ENCODE data around the gene CRB2. TPM values are rescaled to one million over a fixed set of nuclear protein-coding genes. Genes with fewer than 3 reads are reported as not detected.

CRB2 gene
- total RNA-seq, 6 donors from 2014 or later, result 0.13 to 0.23 TPM; not detected in 4

DNA sequence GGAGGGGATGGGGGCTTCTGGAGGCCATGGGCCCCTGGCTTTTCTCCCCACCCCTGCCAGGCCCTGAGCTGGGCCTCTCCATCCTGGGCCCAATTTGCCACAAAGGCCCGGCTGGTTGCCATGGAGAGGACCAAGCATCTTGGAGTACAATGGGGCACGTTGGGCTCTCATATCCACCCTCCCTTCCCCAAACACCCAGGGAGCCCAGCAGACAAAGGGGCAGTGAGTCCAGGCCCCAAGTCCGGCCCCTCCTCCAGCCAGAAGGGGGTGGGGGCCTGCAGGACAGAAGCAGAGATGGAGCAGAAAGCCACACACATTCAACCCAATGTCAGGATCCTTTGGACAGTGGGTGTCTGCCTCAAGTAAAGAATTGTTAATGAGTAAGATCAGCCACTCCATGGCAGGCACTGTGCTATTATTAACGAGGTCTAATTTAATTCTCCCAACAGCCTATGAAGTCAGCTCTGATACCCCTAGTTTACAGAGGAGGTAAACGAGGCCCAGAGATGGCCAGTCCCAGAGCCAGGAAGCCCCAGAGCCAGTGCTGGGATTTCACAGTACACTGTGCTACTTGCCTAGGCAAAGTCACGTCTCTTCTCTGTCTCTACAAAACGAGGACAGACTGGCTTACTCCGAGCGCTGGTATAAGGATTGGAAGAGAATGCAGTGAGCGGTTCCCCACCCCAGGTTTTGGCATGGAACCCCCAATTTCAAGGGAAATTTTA lies 2.3 kb downstream of the CRB2 start:
- H3K27me3 ChIP-seq, result no peaks in the 10 kb centered on the region
- no peaks in the 10 kb centered on the region for H3K9me3 ChIP-seq
- WGBS, 2 donors, result 82 to 83% methylated on average over 7 to 10 of the region's 10 CpGs
- H3K4me1 ChIP-seq, result peaks cover 0 to 13% (median 6%) of the 10 kb centered on the region in 4 donors
- no peak for DNase-seq
- no peaks in the 10 kb centered on the region for H3K36me3 ChIP-seq
- no peak overlapping the region for H3K4me3 ChIP-seq
- no peak overlapping the region for H3K27ac ChIP-seq
- no peak for TF ChIP-seq EP300 (IDR thresholded peaks at IDR 0.05)
- no peak for TF ChIP-seq POLR2A (IDR thresholded peaks at IDR 0.05)
- no peak for TF ChIP-seq POLR2AphosphoS5 (IDR thresholded peaks at IDR 0.05)
- TF ChIP-seq, protein P1, sequence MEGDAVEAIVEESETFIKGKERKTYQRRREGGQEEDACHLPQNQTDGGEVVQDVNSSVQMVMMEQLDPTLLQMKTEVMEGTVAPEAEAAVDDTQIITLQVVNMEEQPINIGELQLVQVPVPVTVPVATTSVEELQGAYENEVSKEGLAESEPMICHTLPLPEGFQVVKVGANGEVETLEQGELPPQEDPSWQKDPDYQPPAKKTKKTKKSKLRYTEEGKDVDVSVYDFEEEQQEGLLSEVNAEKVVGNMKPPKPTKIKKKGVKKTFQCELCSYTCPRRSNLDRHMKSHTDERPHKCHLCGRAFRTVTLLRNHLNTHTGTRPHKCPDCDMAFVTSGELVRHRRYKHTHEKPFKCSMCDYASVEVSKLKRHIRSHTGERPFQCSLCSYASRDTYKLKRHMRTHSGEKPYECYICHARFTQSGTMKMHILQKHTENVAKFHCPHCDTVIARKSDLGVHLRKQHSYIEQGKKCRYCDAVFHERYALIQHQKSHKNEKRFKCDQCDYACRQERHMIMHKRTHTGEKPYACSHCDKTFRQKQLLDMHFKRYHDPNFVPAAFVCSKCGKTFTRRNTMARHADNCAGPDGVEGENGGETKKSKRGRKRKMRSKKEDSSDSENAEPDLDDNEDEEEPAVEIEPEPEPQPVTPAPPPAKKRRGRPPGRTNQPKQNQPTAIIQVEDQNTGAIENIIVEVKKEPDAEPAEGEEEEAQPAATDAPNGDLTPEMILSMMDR (IDR thresholded peaks at IDR 0.05), result no peak
- ATAC-seq (ENCODE audit: low FRiP score in 2 of 2), result no peak

DNA sequence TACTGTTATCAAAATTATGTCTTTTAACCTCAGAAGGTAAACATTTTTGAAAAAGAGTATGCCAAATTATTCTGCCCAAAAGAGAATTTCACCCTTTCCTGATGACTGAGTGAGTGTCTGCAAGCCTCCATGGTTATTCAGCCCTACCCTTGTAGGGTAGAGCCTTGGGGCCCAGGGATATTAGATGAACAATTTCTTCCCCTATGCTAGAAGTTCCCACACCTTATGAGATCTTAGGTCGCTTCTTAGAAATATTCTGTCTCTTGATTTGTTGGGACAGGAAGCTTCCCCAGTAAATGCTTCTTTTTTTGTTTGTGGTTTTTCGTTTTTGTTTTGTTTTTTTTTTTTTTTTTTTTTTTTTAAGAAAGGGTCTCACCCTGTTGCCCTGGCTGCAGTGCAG lies 3.1 kb downstream of the CRB2 start:
- ATAC-seq (ENCODE audit: low FRiP score in 2 of 2), result no peak
- H3K36me3 ChIP-seq, result no peaks in the 10 kb centered on the region
- TF ChIP-seq POLR2A (IDR thresholded peaks at IDR 0.05) (no peak), POLR2AphosphoS5 (IDR thresholded peaks at IDR 0.05) (no peak), EP300 (IDR thresholded peaks at IDR 0.05) (no peak)
- TF ChIP-seq, protein P1 (IDR thresholded peaks at IDR 0.05), result no peak

DNA sequence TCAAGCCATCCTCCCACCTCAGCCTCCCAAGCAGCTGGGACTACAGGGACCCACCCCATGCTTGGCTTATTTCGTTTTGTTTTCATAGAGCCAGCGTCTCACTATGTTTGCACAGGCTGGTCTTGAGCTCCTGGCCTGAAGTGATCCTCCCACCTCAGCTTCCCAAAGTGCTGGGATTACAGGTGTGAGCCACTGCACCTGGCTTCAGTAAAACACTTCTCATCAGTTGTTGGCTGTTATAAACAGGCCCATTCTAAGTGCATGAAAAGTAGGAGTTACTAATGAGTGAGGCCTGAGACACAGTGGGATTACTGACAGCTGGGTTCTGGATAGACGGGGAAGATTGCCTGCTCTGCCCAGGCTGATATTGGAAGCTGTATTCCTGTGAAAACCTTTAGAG lies 3.5 kb downstream of the CRB2 start:
- ATAC-seq (ENCODE audit: low FRiP score in 2 of 2), result no peak
- no peak for DNase-seq
- H3K4me1 ChIP-seq, result peaks cover 0 to 6% (median 2%) of the 10 kb centered on the region in 4 donors
- H3K4me3 ChIP-seq, result no peak overlapping the region
- no peak overlapping the region for H3K27ac ChIP-seq
- H3K36me3 ChIP-seq, result no peaks in the 10 kb centered on the region
- TF ChIP-seq EP300 (IDR thresholded peaks at IDR 0.05) (no peak), POLR2A (IDR thresholded peaks at IDR 0.05) (no peak), POLR2AphosphoS5 (IDR thresholded peaks at IDR 0.05) (no peak)
- TF ChIP-seq, protein P1 (IDR thresholded peaks at IDR 0.05), result no peak
- WGBS, 2 donors, result 57 to 66% methylated on average over 3 of the region's 3 CpGs
- no peaks in the 10 kb centered on the region for H3K27me3 ChIP-seq
- H3K9me3 ChIP-seq, result no peaks in the 10 kb centered on the region

More for the DNA sequence above, 3.1 kb downstream of the CRB2 start:
- DNase-seq, result no peak
- Histone ChIP-seq H3K4me1 (peaks cover 0 to 9% (median 4%) of the 10 kb centered on the region in 4 donors), H3K4me3 (no peak overlapping the region), H3K9me3 (no peaks in the 10 kb centered on the region), H3K27ac (no peak overlapping the region), H3K27me3 (no peaks in the 10 kb centered on the region)
- WGBS, 2 donors, result 58 to 60% methylated on average over 2 of the region's 2 CpGs

DNA sequence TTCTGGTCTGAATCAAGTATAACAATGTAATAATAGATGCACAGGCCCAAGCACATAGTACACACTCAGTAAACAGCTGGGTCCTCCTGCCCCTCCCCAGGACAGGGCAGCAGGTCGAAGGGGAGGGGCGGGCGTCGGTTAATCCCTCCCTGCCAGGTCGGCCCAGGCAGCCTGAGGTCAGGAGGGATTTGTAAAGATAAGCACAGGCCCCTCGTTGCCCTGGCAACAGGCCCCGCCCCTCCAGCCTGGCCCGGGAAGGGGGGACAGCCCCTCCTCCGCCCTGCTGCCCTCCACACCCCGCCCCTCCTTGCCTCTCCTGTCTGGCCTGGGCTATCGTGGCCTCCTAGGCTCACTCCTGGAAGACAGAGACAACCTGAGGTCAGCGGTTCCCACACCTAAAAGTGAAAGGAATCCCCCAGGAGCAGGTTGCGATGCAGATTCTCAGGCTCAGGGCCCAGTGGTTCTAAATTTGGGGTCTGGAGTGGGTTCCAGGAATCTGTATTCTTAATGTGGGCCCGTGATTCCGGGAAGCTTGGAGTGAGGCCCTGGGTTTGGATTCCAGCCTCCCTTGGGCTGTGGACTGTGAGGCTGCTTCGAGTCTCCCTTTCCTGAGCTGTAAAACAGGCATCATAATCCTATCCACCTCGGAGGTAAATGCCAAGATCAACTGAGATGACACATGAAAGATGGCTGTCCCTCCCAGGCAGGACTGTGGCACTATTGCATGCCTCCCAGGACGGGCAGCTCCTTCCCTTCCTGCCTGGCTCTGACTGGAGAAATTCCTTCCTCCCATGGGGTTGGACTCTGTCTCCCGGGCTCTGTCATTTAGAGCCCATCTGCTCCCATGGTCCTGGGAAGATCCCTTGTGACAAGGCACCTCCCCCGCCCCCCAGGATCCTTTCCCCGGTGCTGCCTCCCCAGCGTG lies 4.4 kb downstream of the CRB2 start:
- Histone ChIP-seq H3K4me3 (no peak overlapping the region), H3K9me3 (no peaks in the 10 kb centered on the region), H3K27ac (no peak overlapping the region), H3K4me1 (peaks cover 0 to 6% (median 2%) of the 10 kb centered on the region in 4 donors), H3K36me3 (no peaks in the 10 kb centered on the region), H3K27me3 (no peaks in the 10 kb centered on the region)
- 36 to 47% methylated on average over 10 to 20 of the region's 22 CpGs for WGBS, 2 donors
- ATAC-seq (ENCODE audit: low FRiP score in 2 of 2), result peak in 1 of 2 donors; percentile 6
- TF ChIP-seq, protein P1 (IDR thresholded peaks at IDR 0.05), result no peak
- TF ChIP-seq EP300 (IDR thresholded peaks at IDR 0.05) (no peak), POLR2A (IDR thresholded peaks at IDR 0.05) (no peak), POLR2AphosphoS5 (IDR thresholded peaks at IDR 0.05) (no peak)
- DNase-seq, result peak in 1 of 2 donors; percentile 92

Data from upper lobe of left lung (tissue), 6 donors.